Heart left ventricle (tissue), 13 donors: ENCODE results near the gene STEAP3.

Source experiments
- CTCF ChIP-seq, 12 donors: fragments of 200-600 bp; sonication (generic) in 4 of 12; IDR thresholded peaks; one replicate each; pipeline versions ENCODE4 v1.5.0 to v1.8.0; 2018 to 2022; ENCODE audit warnings: antibody characterized with exemption in 12 of 12, mild to moderate bottlenecking in 5 of 12
- POLR2A ChIP-seq, 2 donors: fragments of 450-650 bp; IDR thresholded peaks; one replicate each; pipeline ENCODE4 v1.6.1; 2017; ENCODE audit warnings: antibody characterized with exemption in 2 of 2, mild to moderate bottlenecking in 2 of 2, moderate library complexity in 2 of 2
- donor health status: ischemic (EF 13 %, LVEDD 7.1; RV severe dilation, severe dysfunction).
- donor health status: DM: no; HTN: yes; CAD: no.
- donor health status: DM: no; HTN: no; CAD: no.
- donor health status: ischemic (EF 25% LVEDD 6.9; RV normal size, moderate dysfunction).
- donor health status: ischemic (EF 25% LVEDD 5.7; RV mildly dilated, moderate dysfunction).
- donor health status: ischemic (EF 35%, LVEDD 5.7; RV mildly dilated, moderate dysfunction).
- donor health status: nonischemic (EF 11% LVEDD 7.7; RV severe dilation, severe dysfunction).
- donor health status: DM: yes; HTN: yes; CAD: no.
- donor health status: PGD.
- donor health status: ischemic (EF 29% LVEDD 5.4; RV normal size, mild dysfunction).
- donor health status: nonischemic (EF 23%, LVEDD 6.1; RV moderate dilation, normal function).

GRCh38 chr2:119231975-119232665 lies 8.5 kb downstream of the STEAP3 start:
- TF ChIP-seq POLR2A (IDR thresholded peaks at IDR 0.05) (no peak), CTCF (IDR thresholded peaks at IDR 0.05) (no peak)
